HepG2 (cell line): ENCODE results near the gene SOX14.

Experiments
- BHLHE40 ChIP-seq: IDR thresholded peaks from 2 replicates; pipeline ENCODE4 v1.6.1; 2011; ENCODE audit warnings: low read length, improper control_type of control experiment
- KMT2B ChIP-seq: IDR thresholded peaks from 2 replicates; pipeline ENCODE4 v1.6.1; 2016; ENCODE audit warnings: missing genetic modification reagents, missing compliant biosample characterization
- NR1H2 ChIP-seq: sonication (generic); formaldehyde crosslinking; IDR thresholded peaks from 2 replicates; pipeline ENCODE4 v1.8.1; 2022; ENCODE audit warnings: low read depth, missing genetic modification reagents, borderline replicate concordance
- NR2C2 ChIP-seq: sonication (generic); formaldehyde crosslinking; IDR thresholded peaks from 2 replicates; pipeline ENCODE4 v1.4.0; 2020; ENCODE audit warnings: missing genetic modification reagents, mild to moderate bottlenecking, moderate library complexity, borderline replicate concordance
- PTBP1 ChIP-seq: fragments of 200-400 bp; formaldehyde crosslinking; IDR thresholded peaks from 2 replicates; pipeline ENCODE4 v1.6.1; 2018; ENCODE audit warnings: low read length, low read depth; ENCODE audit not compliant: poor library complexity, severe bottlenecking
- ZNF232 ChIP-seq: sonication (generic); formaldehyde crosslinking; IDR thresholded peaks from 2 replicates; pipeline ENCODE4 v1.4.0; 2020; ENCODE audit warnings: missing genetic modification reagents, borderline replicate concordance
- ZNF484 ChIP-seq: sonication (generic); formaldehyde crosslinking; IDR thresholded peaks from 2 replicates; pipeline ENCODE4 v1.5.1; 2020; ENCODE audit warnings: mild to moderate bottlenecking, low read depth, missing genetic modification reagents, borderline replicate concordance
- ZNF713 ChIP-seq: sonication (generic); formaldehyde crosslinking; IDR thresholded peaks from 2 replicates; pipeline ENCODE4 v1.4.0; 2020; ENCODE audit warnings: mild to moderate bottlenecking, missing genetic modification reagents
- ZNF768 ChIP-seq: sonication (generic); formaldehyde crosslinking; IDR thresholded peaks from 2 replicates; pipeline ENCODE4 v1.4.0; 2020; ENCODE audit warnings: missing genetic modification reagents
- ZNF772 ChIP-seq: sonication (generic); formaldehyde crosslinking; IDR thresholded peaks from 2 replicates; pipeline ENCODE4 v1.5.0; 2020; ENCODE audit warnings: mild to moderate bottlenecking, missing genetic modification reagents
- TF ChIP-seq, protein P1 (sequence below): sonication (generic); formaldehyde crosslinking; IDR thresholded peaks from 2 replicates; pipeline ENCODE4 v1.5.0; 2020; ENCODE audit warnings: mild to moderate bottlenecking, missing genetic modification reagents
- TF ChIP-seq, protein P2 (sequence below): sonication (generic); formaldehyde crosslinking; IDR thresholded peaks from 2 replicates; pipeline ENCODE4 v1.5.0; 2020; ENCODE audit warnings: mild to moderate bottlenecking, missing genetic modification reagents, moderate library complexity
- TF ChIP-seq, protein P3 (sequence below): conservative IDR thresholded peaks from 2 replicates; pipeline ENCODE4 v1.6.1; 2018; ENCODE audit warnings: missing genetic modification reagents

DNA sequence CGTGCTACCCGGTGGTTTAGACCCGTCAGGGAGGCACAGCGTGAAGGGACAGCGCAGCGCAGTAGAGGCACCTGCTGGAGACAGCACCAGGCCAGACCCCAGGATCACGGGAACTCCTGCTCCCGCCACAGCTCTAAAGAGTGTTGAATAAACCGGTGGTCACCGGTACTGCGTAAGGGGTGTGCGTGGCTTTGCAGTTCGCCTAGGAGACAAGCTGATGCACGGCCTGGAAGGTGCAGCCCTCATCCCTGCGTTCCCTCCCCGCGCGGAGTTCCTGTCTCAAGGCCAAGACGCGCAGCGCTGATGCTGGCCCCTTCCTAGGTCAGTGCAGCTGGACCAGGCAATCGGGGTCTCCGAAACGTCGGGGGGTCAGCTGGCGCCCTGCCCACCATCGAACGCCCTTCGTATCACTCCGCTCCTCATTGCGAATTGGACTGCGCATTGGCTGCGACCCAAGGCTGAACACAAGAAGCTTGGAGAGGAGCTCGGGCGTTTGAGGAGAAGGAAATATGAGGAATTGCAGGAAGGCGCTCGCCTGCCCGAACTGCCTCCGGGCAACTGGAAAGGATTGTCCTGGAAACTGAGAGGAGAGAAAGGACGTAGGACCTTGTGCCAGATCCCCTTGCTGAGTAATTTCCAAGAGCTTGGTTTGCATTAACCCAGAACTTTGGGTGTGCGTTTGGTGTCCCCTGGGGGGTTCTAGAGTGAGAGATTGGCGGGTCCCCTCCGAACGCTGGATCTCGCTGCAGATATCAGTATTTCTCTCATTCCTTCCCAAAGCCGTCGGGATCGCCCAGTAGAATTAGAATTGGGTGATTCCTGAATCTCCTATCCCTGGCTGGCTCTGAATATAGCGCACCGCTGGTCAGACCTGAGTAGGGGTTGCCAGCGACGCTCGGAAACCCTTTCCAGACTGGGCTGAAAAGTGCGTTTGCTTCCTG is 2.3 kb upstream of the SOX14 start:
- TF ChIP-seq ZNF713 (CRISPR knock-in tag), result no peak
- TF ChIP-seq NR1H2 (CRISPR knock-in tag), result no peak
- TF ChIP-seq PTBP1, result no peak
- TF ChIP-seq, protein P1, sequence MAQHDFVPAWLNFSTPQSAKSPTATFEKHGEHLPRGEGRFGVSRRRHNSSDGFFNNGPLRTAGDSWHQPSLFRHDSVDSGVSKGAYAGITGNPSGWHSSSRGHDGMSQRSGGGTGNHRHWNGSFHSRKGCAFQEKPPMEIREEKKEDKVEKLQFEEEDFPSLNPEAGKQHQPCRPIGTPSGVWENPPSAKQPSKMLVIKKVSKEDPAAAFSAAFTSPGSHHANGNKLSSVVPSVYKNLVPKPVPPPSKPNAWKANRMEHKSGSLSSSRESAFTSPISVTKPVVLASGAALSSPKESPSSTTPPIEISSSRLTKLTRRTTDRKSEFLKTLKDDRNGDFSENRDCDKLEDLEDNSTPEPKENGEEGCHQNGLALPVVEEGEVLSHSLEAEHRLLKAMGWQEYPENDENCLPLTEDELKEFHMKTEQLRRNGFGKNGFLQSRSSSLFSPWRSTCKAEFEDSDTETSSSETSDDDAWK, result no peak
- TF ChIP-seq, protein P2, sequence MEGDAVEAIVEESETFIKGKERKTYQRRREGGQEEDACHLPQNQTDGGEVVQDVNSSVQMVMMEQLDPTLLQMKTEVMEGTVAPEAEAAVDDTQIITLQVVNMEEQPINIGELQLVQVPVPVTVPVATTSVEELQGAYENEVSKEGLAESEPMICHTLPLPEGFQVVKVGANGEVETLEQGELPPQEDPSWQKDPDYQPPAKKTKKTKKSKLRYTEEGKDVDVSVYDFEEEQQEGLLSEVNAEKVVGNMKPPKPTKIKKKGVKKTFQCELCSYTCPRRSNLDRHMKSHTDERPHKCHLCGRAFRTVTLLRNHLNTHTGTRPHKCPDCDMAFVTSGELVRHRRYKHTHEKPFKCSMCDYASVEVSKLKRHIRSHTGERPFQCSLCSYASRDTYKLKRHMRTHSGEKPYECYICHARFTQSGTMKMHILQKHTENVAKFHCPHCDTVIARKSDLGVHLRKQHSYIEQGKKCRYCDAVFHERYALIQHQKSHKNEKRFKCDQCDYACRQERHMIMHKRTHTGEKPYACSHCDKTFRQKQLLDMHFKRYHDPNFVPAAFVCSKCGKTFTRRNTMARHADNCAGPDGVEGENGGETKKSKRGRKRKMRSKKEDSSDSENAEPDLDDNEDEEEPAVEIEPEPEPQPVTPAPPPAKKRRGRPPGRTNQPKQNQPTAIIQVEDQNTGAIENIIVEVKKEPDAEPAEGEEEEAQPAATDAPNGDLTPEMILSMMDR (CRISPR knock-in tag), result no peak
- TF ChIP-seq ZNF772 (CRISPR knock-in tag), result no peak
- TF ChIP-seq, protein P3, sequence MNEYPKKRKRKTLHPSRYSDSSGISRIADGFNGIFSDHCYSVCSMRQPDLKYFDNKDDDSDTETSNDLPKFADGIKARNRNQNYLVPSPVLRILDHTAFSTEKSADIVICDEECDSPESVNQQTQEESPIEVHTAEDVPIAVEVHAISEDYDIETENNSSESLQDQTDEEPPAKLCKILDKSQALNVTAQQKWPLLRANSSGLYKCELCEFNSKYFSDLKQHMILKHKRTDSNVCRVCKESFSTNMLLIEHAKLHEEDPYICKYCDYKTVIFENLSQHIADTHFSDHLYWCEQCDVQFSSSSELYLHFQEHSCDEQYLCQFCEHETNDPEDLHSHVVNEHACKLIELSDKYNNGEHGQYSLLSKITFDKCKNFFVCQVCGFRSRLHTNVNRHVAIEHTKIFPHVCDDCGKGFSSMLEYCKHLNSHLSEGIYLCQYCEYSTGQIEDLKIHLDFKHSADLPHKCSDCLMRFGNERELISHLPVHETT (CRISPR knock-in tag), result no peak
- no peak for TF ChIP-seq ZNF232 (CRISPR knock-in tag)
- TF ChIP-seq ZNF768 (CRISPR knock-in tag), result no peak
- TF ChIP-seq BHLHE40, result no peak
- no peak for TF ChIP-seq KMT2B (CRISPR knock-in tag)
- TF ChIP-seq ZNF484 (CRISPR knock-in tag), result no peak
- TF ChIP-seq NR2C2 (CRISPR knock-in tag), result no peak
